HS-5 (cell line): ENCODE measurements around the gene CCDC102B.
"Not testable (repeated sequence)": the region's sequence is repeated elsewhere in the genome, so short reads cannot be mapped to it uniquely, and the experiment has no call there.

ENCODE experiments used
- DNase-seq: peaks from one replicate; pipeline ENCODE4 v3.0.0-alpha.2; 2012; ENCODE audit warnings: low read depth

The CCDC102B gene

GRCh38 chr18:68915061-68915460 is 117.2 kb downstream of the CCDC102B start:
- no peak for DNase-seq

DNA sequence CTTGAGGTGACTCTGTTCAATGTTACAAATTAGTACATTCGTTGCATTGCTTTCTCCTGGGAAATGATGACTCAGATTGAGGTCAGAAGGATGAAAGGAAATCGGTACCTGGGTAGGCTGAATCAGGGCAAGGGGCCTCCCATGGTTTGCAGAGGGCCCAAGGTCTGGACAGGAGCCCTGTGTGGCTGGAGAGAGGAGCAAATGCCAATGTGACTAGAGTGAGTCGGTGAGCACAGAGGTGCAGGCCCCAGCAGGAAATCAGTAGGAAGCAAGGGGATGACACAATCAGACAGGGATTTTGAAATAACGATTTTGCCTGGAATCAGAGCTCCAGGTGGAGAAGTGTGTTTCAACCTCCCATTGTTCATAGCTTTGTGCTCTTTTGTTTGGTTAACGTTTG is 118.9 kb downstream of the CCDC102B start:
- DNase-seq: peak; percentile 8

GRCh38 chr18:68918216-68918615 is 120.3 kb downstream of the CCDC102B start:
- DNase-seq: no peak

GRCh38 chr18:68919900-68920299 is 122.0 kb downstream of the CCDC102B start:
- DNase-seq: no peak

DNA sequence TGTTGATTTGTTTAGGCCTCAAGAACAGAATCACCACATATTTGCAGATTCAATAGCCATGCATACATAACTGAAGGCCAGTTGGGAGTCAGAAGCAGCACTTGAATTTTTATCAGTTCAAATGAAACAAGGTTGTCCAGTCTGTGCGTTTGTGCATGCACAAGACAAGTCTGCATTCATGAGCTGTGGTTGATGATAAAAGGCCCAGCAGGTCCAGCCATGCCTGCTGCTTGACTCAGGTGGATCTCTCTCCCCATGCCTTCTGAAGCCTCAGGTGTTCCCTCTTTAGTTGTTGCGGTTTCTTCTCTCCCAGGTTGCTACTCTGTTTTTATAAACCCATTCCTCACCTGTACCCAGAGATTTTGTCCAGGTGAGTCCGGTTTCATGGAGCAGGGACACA is 124.5 kb downstream of the CCDC102B start:
- DNase-seq: no peak

DNA sequence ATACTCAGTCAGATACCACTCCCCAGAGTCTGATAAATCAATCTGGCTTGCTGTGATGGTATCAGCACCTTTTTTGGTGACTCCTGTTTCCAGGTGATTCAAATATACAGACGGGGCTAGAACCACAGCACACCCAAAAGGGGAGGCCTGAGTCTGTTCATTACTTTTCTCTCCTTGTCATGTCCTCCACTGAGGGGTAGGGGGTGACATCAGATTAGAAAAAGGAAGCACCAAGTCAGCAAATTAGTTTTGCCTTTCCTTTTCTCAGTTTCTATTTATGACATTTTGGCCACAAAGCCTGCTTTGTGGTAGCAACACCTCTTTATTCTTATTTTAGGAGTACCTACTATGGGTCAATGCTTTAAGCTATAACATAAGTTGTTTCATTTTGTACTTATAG is 127.4 kb downstream of the CCDC102B start:
- no peak for DNase-seq

GRCh38 chr18:68928762-68929675 is 131.1 kb downstream of the CCDC102B start:
- DNase-seq: no peak

DNA sequence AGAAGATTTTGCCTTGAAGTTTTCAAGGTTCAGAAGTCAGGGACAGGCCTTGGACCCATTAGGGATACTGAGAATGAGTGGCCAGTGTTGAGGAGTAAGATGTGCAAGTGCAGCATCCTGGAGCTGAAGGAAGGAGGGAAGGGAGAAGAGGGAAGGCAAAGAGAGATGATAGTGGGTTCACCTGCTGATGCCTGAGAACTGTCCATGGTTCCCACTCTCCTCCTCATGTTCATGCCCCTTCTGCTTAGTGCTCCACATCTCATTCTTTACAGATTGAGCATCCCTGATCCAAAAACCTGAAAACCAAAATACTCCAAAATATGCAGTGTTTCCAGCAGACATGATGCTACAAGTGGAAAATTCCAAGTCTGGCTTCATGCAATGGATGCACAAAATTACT is 137.8 kb downstream of the CCDC102B start:
- DNase-seq: no peak

DNA sequence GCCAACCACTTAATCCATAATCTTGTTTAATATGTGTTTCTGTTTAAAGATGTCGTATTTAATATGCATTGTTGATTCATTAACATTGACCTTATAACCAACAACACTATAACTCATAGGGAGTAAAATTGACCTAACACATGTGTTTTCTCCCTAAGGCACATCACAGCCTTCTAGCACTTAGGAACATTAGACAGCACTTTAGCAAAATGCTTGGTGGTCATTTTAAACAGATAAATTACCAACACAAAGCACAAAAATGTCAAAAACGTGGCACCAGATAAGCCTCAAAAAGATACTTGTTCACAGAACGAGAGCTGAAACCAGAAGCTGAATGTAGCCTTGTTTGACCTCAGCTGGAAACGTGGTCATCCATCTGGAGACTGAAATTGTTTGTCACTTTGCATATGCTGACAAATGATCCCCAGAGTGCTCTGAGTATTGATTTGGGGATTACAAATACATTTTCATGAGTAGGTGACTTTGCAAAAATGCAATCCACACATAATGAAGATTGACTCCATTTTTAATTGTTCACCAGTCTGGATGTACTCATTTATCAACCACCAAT is 139.2 kb downstream of the CCDC102B start:
- DNase-seq: no peak

DNA sequence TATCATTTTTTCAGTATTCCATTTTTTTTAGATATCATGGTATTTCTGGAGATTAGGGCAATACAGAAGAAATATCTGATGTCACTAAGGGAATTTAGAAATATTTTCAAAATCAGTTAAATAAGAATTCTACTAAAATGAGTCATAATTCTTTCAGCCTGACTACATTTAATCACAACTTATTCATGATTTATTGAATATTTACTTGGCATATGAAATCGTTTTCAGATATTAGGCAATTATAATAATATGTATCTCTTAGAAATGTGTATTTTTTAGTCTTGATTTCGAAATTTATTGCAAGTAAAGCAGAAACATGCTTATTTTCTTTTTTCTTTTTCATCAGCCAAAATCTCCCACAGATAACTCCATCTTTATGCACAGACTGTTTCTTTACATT is 142.2 kb downstream of the CCDC102B start:
- DNase-seq: no peak

DNA sequence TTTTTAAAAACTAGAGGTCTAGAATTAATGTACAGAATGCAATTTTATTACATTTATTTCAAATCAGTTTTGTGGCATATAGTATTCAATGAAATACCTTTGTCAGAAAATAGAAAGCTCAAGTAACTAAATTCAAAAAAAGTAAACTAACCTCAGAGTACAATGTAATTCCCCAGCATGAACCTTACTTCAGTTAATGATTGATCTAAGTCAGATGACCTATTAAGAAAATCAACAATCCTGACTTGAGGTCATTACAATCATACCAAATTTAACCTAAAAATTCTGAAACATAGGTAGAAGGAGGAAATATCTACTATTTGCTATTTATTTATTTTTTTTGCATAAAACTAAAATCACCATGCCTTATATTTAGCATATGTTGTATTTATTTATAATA is 142.9 kb downstream of the CCDC102B start:
- no peak for DNase-seq

DNA sequence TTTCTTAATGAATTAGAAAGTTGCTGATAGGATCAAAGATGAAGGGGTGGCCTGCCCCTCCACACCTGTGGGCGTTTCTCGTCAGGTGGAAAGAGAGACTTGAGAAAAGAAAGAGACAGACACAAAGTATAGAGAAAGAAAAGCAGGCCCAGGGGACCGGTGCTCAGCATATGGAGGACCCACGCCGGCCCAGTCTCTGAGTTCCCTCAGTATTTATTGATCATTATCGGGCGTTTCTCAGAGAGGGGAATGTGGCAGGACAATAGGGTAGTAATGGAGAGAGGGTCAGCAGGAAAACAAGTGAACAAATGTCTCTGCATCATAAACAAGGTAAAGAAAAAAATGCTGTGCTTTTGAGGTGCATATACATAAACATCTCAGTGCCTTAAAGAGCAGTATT is 144.3 kb downstream of the CCDC102B start:
- DNase-seq: no peak

DNA sequence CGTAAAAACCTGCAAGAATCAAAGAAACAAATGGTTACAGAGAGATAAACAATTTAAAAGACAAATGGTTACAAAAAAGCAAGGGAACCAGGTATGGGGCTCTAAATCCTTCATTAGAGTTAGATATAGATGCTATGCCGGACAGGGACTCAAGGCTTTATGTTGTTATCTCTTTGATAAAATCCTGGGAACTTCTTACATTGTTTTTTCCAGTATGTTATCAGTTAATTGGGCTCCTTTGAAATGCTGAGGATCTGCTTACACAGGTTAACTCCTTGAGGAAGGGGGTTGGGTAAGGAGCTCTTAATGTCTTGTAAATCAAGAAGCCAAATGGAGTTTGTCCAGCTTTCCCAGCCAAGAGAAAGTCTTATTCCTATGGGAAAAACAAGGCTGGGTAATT is 146.0 kb downstream of the CCDC102B start:
- DNase-seq: not testable (repeated sequence)

DNA sequence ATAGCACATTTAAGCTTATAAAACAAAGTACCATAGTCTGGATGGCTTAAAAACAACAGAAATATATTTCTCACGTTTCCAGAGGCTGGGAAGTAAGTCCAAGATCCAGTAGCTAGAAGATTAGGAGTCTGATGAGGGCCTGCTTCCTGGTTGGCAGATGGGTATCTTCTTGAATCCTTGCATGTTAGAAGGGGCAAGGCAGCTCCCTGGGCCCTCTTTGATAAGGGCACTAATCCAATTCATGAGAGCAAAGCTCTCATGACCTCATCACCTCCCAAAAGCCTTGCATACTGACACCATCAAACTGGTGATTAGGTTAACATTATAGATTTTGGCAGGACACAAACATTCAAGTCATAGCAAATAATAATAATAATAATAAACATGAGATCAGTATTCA is 146.4 kb downstream of the CCDC102B start:
- DNase-seq: no peak

DNA sequence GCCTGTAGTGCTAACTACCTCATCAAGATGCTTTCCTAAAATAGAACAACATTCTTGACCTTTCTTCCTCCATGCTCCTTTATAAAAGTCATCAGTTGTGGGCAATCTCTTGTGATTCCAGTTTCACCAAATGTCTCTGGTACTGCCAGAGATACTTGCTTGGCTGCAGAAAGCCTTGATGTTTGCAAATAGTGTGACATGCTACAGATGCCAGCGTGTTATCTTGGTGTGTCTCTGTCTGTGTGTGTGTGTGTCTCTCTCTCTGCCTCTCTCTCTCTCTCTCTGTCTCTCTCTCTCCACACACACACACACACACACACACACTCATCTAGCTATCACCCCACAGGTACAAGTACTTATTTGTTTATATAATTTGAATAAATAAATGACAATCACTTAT is 146.9 kb downstream of the CCDC102B start:
- DNase-seq: no peak

- DNase-seq: no peak
Measured at GRCh38 chr18:68948622-68949021, 150.7 kb downstream of the CCDC102B start.

DNA sequence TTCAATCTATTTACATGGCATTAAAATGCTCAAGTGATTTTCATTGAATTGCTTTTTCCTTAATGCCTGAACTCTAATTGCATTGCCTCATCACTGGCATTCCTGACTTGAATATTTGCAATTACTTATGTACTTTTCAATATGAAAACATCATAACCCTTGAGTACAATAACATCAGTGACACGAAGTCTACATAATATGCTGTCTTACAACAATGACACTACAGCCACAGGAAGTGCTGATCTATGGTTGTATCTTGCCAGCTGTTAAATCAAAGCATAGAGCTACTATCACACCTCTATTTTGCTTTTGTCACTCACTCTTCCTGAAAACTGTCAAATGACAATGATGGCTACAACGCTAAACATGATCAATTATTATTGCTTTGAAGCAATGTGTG is 156.9 kb downstream of the CCDC102B start:
- no peak for DNase-seq

GRCh38 chr18:68956650-68957049 is 158.8 kb downstream of the CCDC102B start:
- DNase-seq: no peak

- DNase-seq: no peak
Measured at GRCh38 chr18:68960355-68960754, 162.5 kb downstream of the CCDC102B start.

GRCh38 chr18:68962623-68963022 is 164.7 kb downstream of the CCDC102B start:
- DNase-seq: no peak

GRCh38 chr18:68965817-68966216 is 167.9 kb downstream of the CCDC102B start:
- DNase-seq: no peak

GRCh38 chr18:68969027-68969426 is 171.1 kb downstream of the CCDC102B start:
- no peak for DNase-seq

GRCh38 chr18:68972176-68972575 is 174.3 kb downstream of the CCDC102B start:
- DNase-seq: no peak

- no peak for DNase-seq
Measured at GRCh38 chr18:68979737-68980136, 181.9 kb downstream of the CCDC102B start.
